Stimulated activated CD4-positive, alpha-beta T cell treated with anti-CD3 and anti-CD28 coated beads, Interleukin-1b, Interleukin-23, amount 100 ng/mL, for 24 hours (primary cell): Measurements from ENCODE around the gene PLA1A.
"Not testable (repeated sequence)": the region's sequence is repeated elsewhere in the genome, so short reads cannot be mapped to it uniquely, and the experiment has no call there.

ENCODE experiments used
- DNase-seq, 4 experiments: peaks; one replicate each; pipeline ENCODE4 v3.0.0-alpha.2; 2020; ENCODE audit warnings: low read depth in 4 of 4, low spot score in 1 of 4

PLA1A gene

GRCh38 chr3:119579366-119580066 is 18.2 kb upstream of the PLA1A start, which contains the start of gene ADPRH:
ADPRH (plus strand) TSS chr3:119579492; CDS start chr3:119582170, 2,678 bp downstream.
- DNase-seq = peak in 3 of 4 experiments; percentile 19 to 51 (median 33)

- DNase-seq = no peak
Measured at GRCh38 chr3:119580067-119580760, 17.5 kb upstream of the PLA1A start.

GRCh38 chr3:119582178-119582577 is 15.5 kb upstream of the PLA1A start:
- no peak for DNase-seq

GRCh38 chr3:119585208-119585607 is 12.5 kb upstream of the PLA1A start:
- DNase-seq = no peak

DNA sequence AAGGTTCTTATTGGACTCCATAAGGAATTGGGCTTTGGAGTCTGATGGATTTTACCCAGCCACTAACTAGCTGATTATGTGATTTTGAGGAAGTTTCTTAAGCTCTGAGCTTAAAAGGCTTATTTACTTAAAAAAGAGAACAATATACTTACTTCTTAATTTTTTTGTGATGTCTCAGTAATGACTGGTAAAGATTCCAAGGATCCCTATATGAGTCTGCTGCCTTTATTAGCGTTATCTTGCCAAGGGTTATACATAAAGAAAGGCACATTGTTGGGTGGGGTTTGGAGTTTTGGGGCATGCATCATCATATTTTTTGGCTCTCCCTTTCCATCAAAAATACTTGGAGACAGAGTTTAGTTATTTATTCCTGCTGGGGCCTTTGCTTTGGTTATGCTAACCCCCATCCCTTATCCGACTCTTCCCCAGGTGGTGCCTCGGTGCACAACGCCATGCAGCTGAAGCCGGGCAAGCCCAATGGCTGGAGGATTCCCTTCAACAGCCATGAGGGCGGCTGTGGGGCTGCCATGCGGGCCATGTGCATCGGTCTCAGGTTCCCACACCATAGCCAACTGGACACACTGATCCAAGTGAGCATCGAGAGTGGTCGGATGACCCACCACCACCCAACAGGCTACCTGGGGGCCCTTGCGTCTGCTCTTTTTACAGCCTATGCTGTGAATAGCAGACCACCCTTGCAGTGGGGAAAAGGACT is 11.7 kb upstream of the PLA1A start:
- no peak for DNase-seq

- no peak for DNase-seq
Measured at GRCh38 chr3:119586733-119587172, 10.9 kb upstream of the PLA1A start.

DNA sequence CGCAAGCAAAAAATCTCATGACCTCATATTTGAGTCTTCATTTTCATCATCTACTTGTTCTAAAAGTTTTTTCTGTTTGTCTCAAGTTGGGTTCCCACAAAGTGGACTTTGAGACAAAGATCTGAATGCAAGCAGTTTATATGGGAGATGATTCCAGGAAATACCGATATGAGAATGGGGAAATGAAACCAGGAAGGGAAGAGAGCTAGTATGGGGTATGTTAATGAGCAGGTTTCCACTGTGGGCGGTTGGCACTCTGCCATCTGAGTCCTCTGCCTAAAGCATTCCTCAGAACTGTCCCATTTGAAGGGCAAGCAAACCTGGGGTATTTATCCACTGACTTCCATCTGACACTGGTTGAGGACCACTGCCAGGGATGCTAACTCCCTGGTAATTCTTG is 9.6 kb upstream of the PLA1A start:
- DNase-seq = no peak

- no peak for DNase-seq
Measured at GRCh38 chr3:119589102-119589773, 8.4 kb upstream of the PLA1A start.

GRCh38 chr3:119590706-119591105 is 7.0 kb upstream of the PLA1A start:
- DNase-seq = no peak

DNA sequence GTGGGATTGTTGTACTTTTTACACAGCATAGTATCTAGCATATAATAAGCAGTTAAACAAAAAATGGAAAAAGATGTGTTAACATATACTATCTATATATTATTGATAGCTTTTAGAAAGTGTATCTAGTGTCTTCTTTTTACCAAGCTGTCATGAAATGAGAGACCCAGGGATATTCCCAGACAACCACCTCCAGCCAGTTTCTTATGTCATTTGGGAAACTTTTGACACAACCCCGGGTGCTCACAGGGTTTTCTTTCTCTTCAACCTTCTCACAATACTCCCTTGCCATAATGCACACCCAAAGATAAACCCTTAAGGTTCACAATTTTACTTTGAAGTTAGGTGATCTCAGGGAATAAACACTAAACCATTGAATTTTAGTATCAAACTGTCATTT is 4.8 kb upstream of the PLA1A start:
- no peak for DNase-seq

GRCh38 chr3:119594066-119594465 is 3.6 kb upstream of the PLA1A start:
- DNase-seq = no peak

DNA sequence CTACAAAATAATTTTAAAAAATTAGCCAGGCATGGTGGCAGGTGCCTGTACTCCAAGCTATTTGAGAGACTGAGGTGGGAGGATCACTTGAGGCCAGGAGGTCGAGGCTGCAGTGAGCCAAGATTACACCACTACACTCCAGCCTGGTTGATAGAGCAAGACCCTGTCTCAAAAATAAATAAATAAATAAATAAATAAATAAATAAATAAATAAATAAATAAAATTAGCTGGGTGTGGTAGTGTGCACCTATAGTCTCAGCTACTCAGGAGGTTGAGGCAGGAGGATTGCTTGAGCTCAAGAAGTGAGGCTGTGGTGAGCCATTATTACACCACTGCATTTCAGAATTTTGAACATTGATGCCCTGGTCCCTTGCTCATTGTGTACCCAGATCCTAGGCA is 2.8 kb upstream of the PLA1A start:
- DNase-seq = not testable (repeated sequence)

- no peak for DNase-seq
Measured at GRCh38 chr3:119595639-119596334, 1.9 kb upstream of the PLA1A start.

DNA sequence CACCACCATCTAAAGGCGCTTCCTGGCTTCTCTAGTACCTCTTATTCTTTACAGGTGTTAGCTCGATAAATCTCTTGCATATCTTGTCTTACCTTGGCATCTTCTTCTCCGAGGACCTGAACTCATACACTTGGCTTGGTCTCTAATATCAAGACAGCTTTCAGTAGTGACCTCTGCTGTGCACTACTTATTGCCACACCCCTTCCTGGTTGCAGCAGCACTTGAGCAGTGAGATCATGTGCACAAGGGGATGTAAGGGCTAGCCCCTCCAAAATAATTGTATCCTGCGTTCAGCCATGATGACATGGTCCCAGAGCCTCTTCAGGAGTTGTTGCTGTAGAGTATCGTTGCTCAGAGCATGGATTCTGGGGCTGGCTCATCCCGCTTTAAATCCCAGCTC is 1.3 kb upstream of the PLA1A start:
- DNase-seq = no peak

GRCh38 chr3:119598410-119599098 is 869 bp downstream of the PLA1A start:
- DNase-seq = no peak

GRCh38 chr3:119599558-119600174 is 2.0 kb downstream of the PLA1A start:
- no peak for DNase-seq

DNA sequence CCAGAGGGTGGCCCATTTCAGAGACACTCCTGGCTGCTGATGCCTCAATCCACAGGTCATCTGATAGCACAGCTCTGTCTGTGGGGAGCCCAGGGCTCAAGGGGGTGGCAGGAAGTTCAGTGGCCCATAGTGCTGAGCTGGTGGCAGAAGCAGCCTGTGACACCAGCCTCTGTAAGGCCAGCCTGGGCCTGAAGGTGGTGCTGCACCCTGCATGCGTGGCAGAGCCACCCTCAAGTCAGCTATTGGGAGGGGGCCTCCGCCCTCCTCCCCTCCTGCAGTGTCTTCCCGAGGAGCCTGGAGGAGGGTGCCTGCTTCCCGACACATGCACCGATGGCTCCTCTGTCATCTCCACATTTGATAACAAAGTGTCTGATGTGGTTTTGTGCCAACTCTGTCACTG is 3.0 kb downstream of the PLA1A start:
- no peak for DNase-seq

DNA sequence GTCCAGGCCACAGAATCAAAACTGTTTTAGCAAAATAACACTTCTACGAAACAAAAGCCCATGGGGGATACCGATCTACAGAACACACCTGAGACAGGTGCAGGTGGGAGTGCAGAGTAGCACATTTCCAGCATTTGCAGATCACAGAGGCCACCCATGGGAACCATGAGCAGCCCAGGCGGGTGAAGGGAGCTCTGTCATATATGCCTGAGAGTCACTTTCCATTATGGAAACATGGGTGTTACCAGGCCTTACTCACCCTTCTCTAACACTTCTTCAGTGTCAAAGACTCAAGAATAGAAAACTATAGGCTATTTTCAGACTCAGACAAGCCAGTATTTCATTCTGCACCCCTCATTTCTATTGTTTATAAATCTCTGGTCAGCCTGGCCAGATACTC is 3.5 kb downstream of the PLA1A start:
- DNase-seq = no peak

GRCh38 chr3:119602676-119603075 is 5.0 kb downstream of the PLA1A start:
- no peak for DNase-seq

- no peak for DNase-seq
Measured at GRCh38 chr3:119604878-119605277, 7.2 kb downstream of the PLA1A start.
